Muscle of leg (tissue), 11 donors: ENCODE data around the gene SMIM5. TPM values are rescaled to one million over a fixed set of nuclear protein-coding genes. Genes with fewer than 3 reads are reported as not detected.

Experiments
- DNase-seq: peaks from one replicate; pipeline ENCODE4 v3.0.0; 2013
- H3K27ac ChIP-seq: one replicate; pipeline ENCODE4 v1.5.1; 2013; ENCODE audit warnings: mild to moderate bottlenecking, low read length, control low read depth
- H3K27me3 ChIP-seq: one replicate; pipeline ENCODE4 v1.6.1; 2013; ENCODE audit warnings: low read length; ENCODE audit not compliant: control insufficient read depth, insufficient read depth
- H3K36me3 ChIP-seq: one replicate; pipeline ENCODE4 v1.6.1; 2013; ENCODE audit warnings: low read length; ENCODE audit not compliant: control insufficient read depth, insufficient read depth
- H3K4me1 ChIP-seq: one replicate; pipeline ENCODE4 v1.6.1; 2013; ENCODE audit warnings: low read length; ENCODE audit not compliant: control insufficient read depth, insufficient read depth
- H3K4me3 ChIP-seq: one replicate; pipeline ENCODE4 v1.5.1; 2013; ENCODE audit warnings: low read length, control low read depth
- H3K9me3 ChIP-seq: replicated peaks from 2 replicates; pipeline ENCODE4 v1.6.1; 2013; ENCODE audit warnings: low read depth, low read length; ENCODE audit not compliant: control insufficient read depth
- WGBS: methylation state at CpG from one replicate; pipeline ENCODE4 v1.1.5; 2013; ENCODE audit warnings: missing lambda C conversion rate; ENCODE audit not compliant: insufficient coverage; 5-methylcytosine and 5-hydroxymethylcytosine counted together
- polyA plus RNA-seq, 8 donors: library from polyadenylated mRNA; unstranded; fragments of 120-200 nt; gene quantifications; one replicate each; pipeline versions ENCODE4 v1.2.1 to v1.2.3, GENCODE V29; 2013; ENCODE audit warnings: inconsistent platforms in 1 of 8, low replicate concordance in 1 of 8; ENCODE audit not compliant: insufficient read length in 8 of 8, insufficient read depth in 1 of 8
- total RNA-seq: library from RNA; stranded (reverse); fragments of 120-200 nt; gene quantifications from one replicate; pipeline ENCODE4 v1.2.4, GENCODE V29; 2013

The SMIM5 gene
- total and polyA plus RNA-seq, 9 donors, result 4.0 to 12.1 (median 8.5) TPM

DNA sequence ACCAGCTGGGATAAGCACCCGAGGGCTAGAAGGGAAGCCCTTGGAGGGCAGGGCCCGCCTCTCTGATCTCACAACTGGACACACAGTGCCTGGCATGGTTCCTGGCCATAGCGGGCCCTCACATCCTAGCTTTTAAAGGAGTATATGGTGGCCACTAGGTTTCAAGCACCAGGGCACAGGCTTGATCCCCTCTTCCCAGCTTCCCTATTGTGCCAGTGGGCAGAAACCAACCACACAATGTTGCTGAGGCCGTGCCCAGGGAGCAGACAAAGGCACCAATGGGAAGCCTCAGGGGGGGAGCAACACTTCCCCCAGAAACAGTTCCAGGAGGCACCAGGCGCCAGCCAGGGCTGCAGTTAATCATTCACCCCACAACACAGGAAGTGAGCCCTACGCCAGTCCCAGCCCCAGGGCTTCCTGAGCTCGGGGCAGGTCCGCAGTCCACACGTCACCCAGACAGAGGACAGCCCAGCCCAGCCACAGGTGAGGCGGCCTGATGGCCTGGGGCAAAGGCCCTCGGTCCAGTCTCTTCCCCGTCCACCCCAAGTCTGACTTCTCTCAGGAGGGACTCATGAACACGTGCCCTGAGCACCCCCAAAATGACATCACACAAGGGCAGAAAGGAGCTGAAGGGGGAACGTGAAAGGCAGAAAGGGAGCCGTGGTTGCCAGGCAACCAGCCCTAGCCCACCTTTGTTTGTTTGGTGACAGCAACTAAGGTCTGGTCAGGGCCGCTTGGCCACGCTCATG is 12.8 kb downstream of the SMIM5 start:
- H3K4me3 ChIP-seq, result no peak overlapping the region
- WGBS, result 70% methylated on average over 15 of the region's 17 CpGs
- no peak overlapping the region for H3K27ac ChIP-seq
- H3K27me3 ChIP-seq, result no peaks in the 10 kb centered on the region
- DNase-seq, result no peak
- H3K36me3 ChIP-seq, result peaks cover 53% of the 10 kb centered on the region
- H3K9me3 ChIP-seq, result no peaks in the 10 kb centered on the region
- peaks cover 5% of the 10 kb centered on the region for H3K4me1 ChIP-seq

DNA sequence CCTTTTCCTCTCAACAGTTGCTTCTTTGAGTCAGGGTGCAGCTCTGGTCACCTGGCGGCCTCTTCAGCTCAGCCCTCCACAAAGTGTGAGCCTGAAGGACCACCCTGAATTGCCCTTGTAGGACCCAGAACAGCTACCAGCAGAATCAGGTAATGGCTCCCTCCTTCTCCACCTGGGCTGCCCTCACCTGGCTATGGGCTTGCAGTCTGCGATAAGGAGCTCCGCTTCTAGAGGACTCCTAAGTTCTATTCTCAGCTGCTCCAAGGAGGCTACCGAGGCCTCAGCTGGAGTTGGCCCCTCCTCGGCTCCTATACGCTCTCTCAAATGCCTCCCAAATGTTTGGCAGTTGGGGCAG is 13.4 kb downstream of the SMIM5 start:
- Histone ChIP-seq H3K36me3 (peaks cover 54% of the 10 kb centered on the region), H3K27ac (no peak overlapping the region), H3K4me1 (peaks cover 4% of the 10 kb centered on the region), H3K27me3 (no peaks in the 10 kb centered on the region), H3K4me3 (no peak overlapping the region), H3K9me3 (no peaks in the 10 kb centered on the region)
- WGBS, result 87% methylated on average over 4 of the region's 6 CpGs
- no peak for DNase-seq

DNA sequence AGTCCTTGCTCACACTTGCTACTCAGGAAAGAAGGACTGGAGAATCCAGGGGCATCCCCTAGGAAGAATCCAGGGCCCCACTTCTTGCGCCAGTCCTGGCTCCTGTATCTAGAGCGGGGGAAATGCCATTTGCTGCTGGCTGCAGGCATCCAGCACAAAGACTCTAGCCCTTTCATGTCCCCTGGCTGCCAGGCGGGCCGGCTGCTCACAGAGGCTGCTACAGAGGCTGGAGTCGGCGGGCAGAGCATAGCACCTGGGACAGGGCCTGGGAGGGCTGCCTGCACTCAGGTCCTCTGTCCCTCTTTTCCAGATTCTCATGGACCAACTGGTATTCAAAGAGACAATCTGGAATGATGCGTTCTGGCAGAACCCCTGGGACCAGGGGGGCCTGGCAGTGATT is 13.8 kb downstream of the SMIM5 start:
- 91% methylated on average over 7 of the region's 7 CpGs for WGBS
- Histone ChIP-seq H3K9me3 (no peaks in the 10 kb centered on the region), H3K27me3 (no peaks in the 10 kb centered on the region), H3K36me3 (peaks cover 57% of the 10 kb centered on the region), H3K27ac (no peak overlapping the region), H3K4me1 (peaks cover 3% of the 10 kb centered on the region), H3K4me3 (no peak overlapping the region)
- no peak for DNase-seq

DNA sequence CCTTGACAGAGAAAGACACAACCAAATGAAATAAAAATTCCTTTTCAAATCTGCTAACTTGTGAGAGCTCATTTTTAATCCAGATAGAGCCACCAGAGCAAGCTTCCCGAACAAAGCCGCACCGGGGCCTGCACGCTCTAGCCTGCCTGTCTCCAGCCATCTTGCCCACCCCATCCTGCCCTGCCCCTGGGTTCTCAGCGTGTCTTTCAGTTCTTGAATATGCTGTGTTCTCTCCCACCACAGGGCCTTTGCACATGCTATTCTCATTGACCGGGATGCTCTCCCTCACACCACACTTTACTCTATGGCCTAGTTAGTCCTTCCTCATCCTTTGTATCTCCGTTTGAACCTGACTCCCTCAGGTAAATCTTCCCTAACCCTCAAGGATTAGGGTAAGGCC is 14.7 kb downstream of the SMIM5 start:
- Histone ChIP-seq H3K36me3 (peaks cover 65% of the 10 kb centered on the region), H3K4me3 (no peak overlapping the region), H3K4me1 (peaks cover 3% of the 10 kb centered on the region), H3K27ac (no peak overlapping the region), H3K27me3 (no peaks in the 10 kb centered on the region), H3K9me3 (no peaks in the 10 kb centered on the region)
- WGBS, result 97% methylated on average over 5 of the region's 7 CpGs
- DNase-seq, result no peak

DNA sequence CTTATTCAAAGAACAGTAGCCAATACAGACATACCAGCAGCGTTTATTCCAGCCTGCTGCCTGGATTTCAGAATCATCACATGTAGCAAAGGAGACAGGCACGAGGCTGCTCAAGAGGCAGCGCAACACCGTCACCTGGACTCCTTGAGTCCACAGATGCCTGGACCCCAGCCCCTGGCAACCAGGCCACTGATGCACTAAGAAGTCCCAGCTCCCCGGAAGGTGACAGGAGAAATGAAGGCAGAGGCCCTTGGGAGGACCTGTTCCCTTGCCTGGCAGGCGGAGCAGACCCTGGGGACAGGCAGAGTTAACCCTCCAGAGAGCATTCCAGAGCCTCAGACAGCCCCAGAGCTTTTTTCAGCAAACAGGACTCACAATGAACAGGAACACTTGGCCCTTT is 16.5 kb downstream of the SMIM5 start:
- Histone ChIP-seq H3K4me1 (peaks cover 3% of the 10 kb centered on the region), H3K4me3 (no peak overlapping the region), H3K27ac (no peak overlapping the region), H3K36me3 (peaks cover 62% of the 10 kb centered on the region), H3K9me3 (no peaks in the 10 kb centered on the region), H3K27me3 (no peaks in the 10 kb centered on the region)
- DNase-seq, result no peak
- 92% methylated on average over 6 of the region's 6 CpGs for WGBS

DNA sequence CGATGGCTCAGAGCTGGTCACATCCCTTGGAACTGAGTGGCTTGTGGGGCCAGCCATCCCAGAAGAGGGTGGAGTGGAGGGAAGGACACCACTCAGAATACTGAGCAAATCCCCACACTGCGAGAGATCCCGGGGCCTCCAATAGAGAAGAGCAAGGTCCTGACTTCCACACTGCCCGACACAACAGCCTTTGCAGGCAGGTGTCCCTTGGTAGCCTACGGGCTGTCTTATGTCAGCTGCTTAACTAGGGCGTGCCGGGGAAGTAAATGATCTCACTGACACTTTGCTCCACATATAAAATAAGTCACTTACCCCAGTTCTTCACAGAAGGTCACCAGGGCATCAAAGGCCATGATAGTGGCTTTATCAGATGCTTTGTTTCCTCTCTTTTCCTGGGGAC is 17.6 kb downstream of the SMIM5 start:
- WGBS, result 85% methylated on average over 5 of the region's 7 CpGs
- Histone ChIP-seq H3K27ac (no peak overlapping the region), H3K27me3 (no peaks in the 10 kb centered on the region), H3K9me3 (no peaks in the 10 kb centered on the region), H3K4me3 (no peak overlapping the region), H3K36me3 (peaks cover 62% of the 10 kb centered on the region), H3K4me1 (peaks cover 3% of the 10 kb centered on the region)
- no peak for DNase-seq

DNA sequence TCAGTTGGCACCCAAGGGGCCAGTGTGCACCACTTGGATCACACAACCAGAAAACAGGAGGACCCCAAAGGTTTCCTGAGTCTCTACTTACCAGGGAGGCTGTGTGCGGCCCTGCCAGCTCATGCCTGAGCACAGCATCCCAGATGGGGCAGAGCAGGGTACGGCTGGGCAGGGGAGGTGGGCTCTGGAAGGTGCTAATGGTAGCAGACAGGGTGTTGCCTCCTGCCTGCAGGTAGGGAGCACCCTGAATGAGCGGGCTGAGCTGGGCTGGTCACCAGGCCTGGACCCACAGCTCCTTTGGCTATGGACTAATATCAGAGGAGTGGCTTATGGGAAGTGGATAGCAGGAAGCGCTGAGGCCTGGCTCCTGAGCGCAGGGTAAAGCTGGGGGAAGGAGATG is 19.1 kb downstream of the SMIM5 start:
- 93% methylated on average over 2 of the region's 5 CpGs for WGBS
- DNase-seq, result no peak
- Histone ChIP-seq H3K27ac (no peak overlapping the region), H3K4me3 (no peak overlapping the region), H3K9me3 (no peaks in the 10 kb centered on the region), H3K36me3 (peaks cover 60% of the 10 kb centered on the region), H3K27me3 (no peaks in the 10 kb centered on the region), H3K4me1 (no peaks in the 10 kb centered on the region)

DNA sequence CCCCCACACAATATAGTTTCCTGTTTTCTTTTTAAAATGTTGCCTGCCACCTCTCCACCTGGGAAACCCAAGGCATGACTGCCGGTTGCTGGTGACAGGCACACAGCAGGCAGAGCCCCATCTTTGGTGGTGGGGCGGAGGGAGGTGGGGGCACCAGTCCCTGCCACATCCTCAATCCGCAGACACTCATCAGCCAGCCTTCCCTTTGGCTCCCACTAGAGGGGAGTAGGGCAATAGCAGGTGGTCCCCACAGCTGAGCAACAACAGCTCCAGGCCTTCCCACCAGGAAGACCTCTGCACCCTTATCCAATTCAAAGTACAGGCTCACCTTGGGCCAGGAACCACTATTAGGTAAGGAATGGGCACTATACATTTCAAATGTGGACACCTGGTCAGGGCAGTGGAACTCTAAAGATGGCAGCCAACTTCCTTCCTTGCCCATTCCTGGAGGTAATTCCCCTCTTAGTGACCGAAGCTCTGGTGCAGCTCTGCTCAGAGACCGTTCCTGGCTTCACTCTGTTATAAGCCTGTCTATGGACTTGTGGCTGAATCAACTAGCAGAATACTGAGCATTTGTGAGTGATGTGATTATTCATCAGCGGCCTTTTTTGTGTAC is 19.8 kb downstream of the SMIM5 start:
- DNase-seq, result peak; percentile 50
- Histone ChIP-seq H3K4me3 (no peak overlapping the region), H3K36me3 (peaks cover 56% of the 10 kb centered on the region), H3K27me3 (no peaks in the 10 kb centered on the region), H3K4me1 (no peaks in the 10 kb centered on the region), H3K9me3 (no peaks in the 10 kb centered on the region), H3K27ac (no peak overlapping the region)
- WGBS, result 40% methylated on average over 1 of the region's 6 CpGs

DNA sequence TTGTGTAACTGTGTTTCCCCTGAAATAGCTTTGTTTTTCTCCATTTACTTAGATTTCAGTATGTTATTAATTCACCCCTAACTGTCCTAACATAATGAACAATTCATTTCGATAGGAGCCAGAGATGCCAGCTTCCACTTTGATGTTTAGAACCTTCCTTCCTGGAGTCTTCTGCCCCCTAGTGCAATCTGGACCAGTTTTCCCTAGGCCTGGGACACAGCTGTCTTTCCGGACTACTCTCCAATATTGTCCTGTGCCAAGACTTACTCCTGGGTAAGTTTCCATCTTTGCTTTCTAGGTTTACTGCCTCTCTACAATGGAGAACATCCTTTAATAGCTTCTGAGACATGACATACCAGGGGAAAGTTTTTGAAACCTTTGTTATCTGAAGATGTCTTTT is 20.9 kb downstream of the SMIM5 start:
- Histone ChIP-seq H3K27ac (no peak overlapping the region), H3K9me3 (no peaks in the 10 kb centered on the region), H3K4me3 (no peak overlapping the region), H3K27me3 (no peaks in the 10 kb centered on the region), H3K36me3 (peaks cover 52% of the 10 kb centered on the region), H3K4me1 (no peaks in the 10 kb centered on the region)
- DNase-seq, result peak; percentile 39
- 61% methylated on average over 2 of the region's 2 CpGs for WGBS

DNA sequence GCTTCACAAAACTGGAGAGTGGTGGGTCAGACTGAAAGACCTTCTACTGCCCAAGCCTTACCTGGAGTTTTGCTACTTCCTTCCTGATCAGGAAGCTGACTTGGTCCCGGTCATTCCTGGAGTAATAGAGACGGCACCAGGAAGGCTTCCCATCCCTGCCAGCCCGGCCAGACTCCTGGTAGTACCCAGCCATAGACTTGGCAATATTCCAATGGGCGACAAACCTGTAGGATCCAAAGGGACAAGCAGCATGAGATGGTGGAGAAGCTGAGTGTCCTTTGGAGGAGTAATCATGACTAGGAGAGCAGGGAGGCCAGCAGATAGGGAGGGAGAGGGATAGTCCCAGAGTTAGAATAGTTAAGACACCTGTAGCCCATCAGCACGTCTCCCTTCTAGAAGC is 25.0 kb downstream of the SMIM5 start:
- Histone ChIP-seq H3K4me1 (no peaks in the 10 kb centered on the region), H3K27me3 (no peaks in the 10 kb centered on the region), H3K9me3 (no peaks in the 10 kb centered on the region), H3K36me3 (peaks cover 48% of the 10 kb centered on the region), H3K27ac (no peak overlapping the region), H3K4me3 (no peak overlapping the region)
- no peak for DNase-seq
- WGBS, result 88% methylated on average over 4 of the region's 5 CpGs
